HG03460 (cell line): Measurements from ENCODE around the gene ARVCF.

Experiments used
- ATAC-seq: cut with Tn5 transposase; IDR thresholded peaks from one replicate; pipeline ENCODE4 v1.9.1; 2021; ENCODE audit not compliant: unreplicated experiment

The ARVCF gene

GRCh38 chr22:20054034-20054427 is 37.4 kb upstream of the ARVCF start:
- ATAC-seq: no peak

GRCh38 chr22:20053407-20054033 is 36.9 kb upstream of the ARVCF start:
- ATAC-seq: no peak

- no peak for ATAC-seq
Observed at GRCh38 chr22:20052309-20053259, 36.0 kb upstream of the ARVCF start.

GRCh38 chr22:20051927-20052308 is 35.3 kb upstream of the ARVCF start:
- ATAC-seq: no peak

- no peak for ATAC-seq
Observed at GRCh38 chr22:20046730-20047129, 30.1 kb upstream of the ARVCF start.

GRCh38 chr22:20044495-20045151 is 28.0 kb upstream of the ARVCF start:
- ATAC-seq: no peak

- ATAC-seq: no peak
Observed at GRCh38 chr22:20043997-20044342, 27.3 kb upstream of the ARVCF start.

- no peak for ATAC-seq
Observed at GRCh38 chr22:20043057-20043996, 26.7 kb upstream of the ARVCF start.

- ATAC-seq: no peak
Observed at GRCh38 chr22:20040327-20041200, 23.9 kb upstream of the ARVCF start.

- no peak for ATAC-seq
Observed at GRCh38 chr22:20039683-20040325, 23.2 kb upstream of the ARVCF start.

- ATAC-seq: no peak
Observed at GRCh38 chr22:20038574-20038973, 22.0 kb upstream of the ARVCF start.

GRCh38 chr22:20037419-20037818 is 20.8 kb upstream of the ARVCF start:
- no peak for ATAC-seq

- ATAC-seq: no peak
Observed at GRCh38 chr22:20036535-20037392, 20.1 kb upstream of the ARVCF start.

GRCh38 chr22:20036084-20036482 is 19.5 kb upstream of the ARVCF start:
- no peak for ATAC-seq

GRCh38 chr22:20035375-20036083 is 18.9 kb upstream of the ARVCF start:
- no peak for ATAC-seq

GRCh38 chr22:20034143-20034542 is 17.5 kb upstream of the ARVCF start:
- no peak for ATAC-seq

- ATAC-seq: no peak
Observed at GRCh38 chr22:20033045-20033706, 16.6 kb upstream of the ARVCF start.
